SK-N-SH treated with all-trans-retinoic acid at 6 μM for 48 hours (cell line): Measurements from ENCODE around the gene ZC3H15.

Source experiments
- CREB5 ChIP-seq: fragments of 250-450 bp; sonication (Bioruptor Pico); IDR thresholded peaks from 2 replicates; pipeline ENCODE4 v1.5.1; 2020; ENCODE audit warnings: low read depth, mild to moderate bottlenecking, moderate library complexity
- PATZ1 ChIP-seq: fragments of 250-450 bp; sonication (Bioruptor Pico); IDR thresholded peaks from 2 replicates; pipeline ENCODE4 v1.8.0; 2020; ENCODE audit warnings: mild to moderate bottlenecking, moderate library complexity, borderline replicate concordance
- RARB ChIP-seq: fragments of 250-450 bp; sonication (Bioruptor Pico); IDR thresholded peaks from 2 replicates; pipeline ENCODE4 v1.8.0; 2021; ENCODE audit warnings: mild to moderate bottlenecking, moderate library complexity
- ZNF565 ChIP-seq: fragments of 450-650 bp; formaldehyde crosslinking; conservative IDR thresholded peaks from 2 replicates; pipeline ENCODE4 v1.5.0; 2020; ENCODE audit warnings: low read depth, mild to moderate bottlenecking, moderate library complexity

- TF ChIP-seq CREB5 (CRISPR knock-in tag) = no peak
- no peak for TF ChIP-seq ZNF565 (CRISPR knock-in tag)
- no peak for TF ChIP-seq PATZ1 (CRISPR knock-in tag)
- no peak for TF ChIP-seq RARB (CRISPR knock-in tag)
These were observed 1.9 kb upstream of the ZC3H15 start for GRCh38 chr2:186484062-186484735.
